IPS-20b (cell line): ENCODE measurements around the gene NRCAM.

ENCODE experiments used
- H3K27ac ChIP-seq: one replicate; pipeline ENCODE4 v1.5.1; 2013; ENCODE audit warnings: low read length
- H3K27me3 ChIP-seq: 2 replicates; pipeline ENCODE4 v1.6.1; 2013; ENCODE audit warnings: mild to moderate bottlenecking, low read length, inconsistent platforms; ENCODE audit not compliant: insufficient read depth
- H3K36me3 ChIP-seq: 2 replicates; pipeline ENCODE4 v1.6.1; 2013; ENCODE audit warnings: low read depth, mild to moderate bottlenecking, inconsistent platforms, low read length, moderate library complexity; ENCODE audit not compliant: insufficient read depth
- H3K4me1 ChIP-seq: 2 replicates; pipeline ENCODE4 v1.6.1; 2013; ENCODE audit warnings: mild to moderate bottlenecking, control low read depth, inconsistent platforms, low read length, moderate library complexity; ENCODE audit not compliant: insufficient read depth
- H3K4me3 ChIP-seq: 2 replicates; pipeline ENCODE4 v1.5.1; 2013; ENCODE audit warnings: mild to moderate bottlenecking, low read length, inconsistent platforms
- H3K9ac ChIP-seq: 2 replicates; pipeline ENCODE4 v1.6.1; 2013; ENCODE audit warnings: low read depth, mild to moderate bottlenecking, inconsistent platforms, low read length, moderate library complexity
- H3K9me3 ChIP-seq: 2 replicates; pipeline ENCODE4 v1.6.1; 2013; ENCODE audit warnings: mild to moderate bottlenecking, low read depth, low read length, inconsistent platforms; ENCODE audit not compliant: insufficient read depth

The NRCAM gene

GRCh38 chr7:108122181-108122580 lies 334.1 kb downstream of the NRCAM start:
- no peaks in the 10 kb centered on the region for H3K4me1 ChIP-seq
- no peak overlapping the region for H3K27ac ChIP-seq
- no peaks in the 10 kb centered on the region for H3K9me3 ChIP-seq
- no peak overlapping the region for H3K4me3 ChIP-seq
- H3K36me3 ChIP-seq, result no peaks in the 10 kb centered on the region
- no peak overlapping the region for H3K9ac ChIP-seq
- H3K27me3 ChIP-seq, result no peaks in the 10 kb centered on the region

GRCh38 chr7:108120933-108121332 lies 335.3 kb downstream of the NRCAM start:
- H3K9ac ChIP-seq, result no peak overlapping the region
- H3K4me1 ChIP-seq, result no peaks in the 10 kb centered on the region
- H3K36me3 ChIP-seq, result no peaks in the 10 kb centered on the region
- no peaks in the 10 kb centered on the region for H3K27me3 ChIP-seq
- H3K9me3 ChIP-seq, result no peaks in the 10 kb centered on the region
- H3K27ac ChIP-seq, result no peak overlapping the region
- H3K4me3 ChIP-seq, result no peak overlapping the region

GRCh38 chr7:108120196-108120595 lies 336.0 kb downstream of the NRCAM start:
- no peaks in the 10 kb centered on the region for H3K36me3 ChIP-seq
- no peak overlapping the region for H3K27ac ChIP-seq
- no peak overlapping the region for H3K9ac ChIP-seq
- H3K9me3 ChIP-seq, result no peaks in the 10 kb centered on the region
- H3K4me3 ChIP-seq, result no peak overlapping the region
- H3K27me3 ChIP-seq, result no peaks in the 10 kb centered on the region
- H3K4me1 ChIP-seq, result no peaks in the 10 kb centered on the region

- Histone ChIP-seq H3K36me3 (no peaks in the 10 kb centered on the region), H3K9ac (no peak overlapping the region), H3K4me3 (no peak overlapping the region), H3K4me1 (no peaks in the 10 kb centered on the region), H3K27me3 (no peaks in the 10 kb centered on the region), H3K27ac (no peak overlapping the region), H3K9me3 (no peaks in the 10 kb centered on the region)
Measured at GRCh38 chr7:108118959-108119358, 337.3 kb downstream of the NRCAM start.

- Histone ChIP-seq H3K4me1 (no peaks in the 10 kb centered on the region), H3K36me3 (no peaks in the 10 kb centered on the region), H3K4me3 (no peak overlapping the region), H3K9ac (no peak overlapping the region), H3K27ac (no peak overlapping the region), H3K27me3 (no peaks in the 10 kb centered on the region), H3K9me3 (no peaks in the 10 kb centered on the region)
Measured at GRCh38 chr7:108114117-108114841, 342.0 kb downstream of the NRCAM start.

GRCh38 chr7:108112683-108113082 lies 343.6 kb downstream of the NRCAM start:
- Histone ChIP-seq H3K27ac (no peak overlapping the region), H3K4me3 (no peak overlapping the region), H3K9ac (no peak overlapping the region), H3K9me3 (no peaks in the 10 kb centered on the region), H3K27me3 (no peaks in the 10 kb centered on the region), H3K36me3 (no peaks in the 10 kb centered on the region), H3K4me1 (no peaks in the 10 kb centered on the region)

- Histone ChIP-seq H3K27ac (no peak overlapping the region), H3K27me3 (no peaks in the 10 kb centered on the region), H3K4me3 (no peak overlapping the region), H3K4me1 (no peaks in the 10 kb centered on the region), H3K9me3 (no peaks in the 10 kb centered on the region), H3K9ac (no peak overlapping the region), H3K36me3 (no peaks in the 10 kb centered on the region)
Measured at GRCh38 chr7:108109221-108109908, 346.9 kb downstream of the NRCAM start.

GRCh38 chr7:108108131-108108530 lies 348.1 kb downstream of the NRCAM start:
- no peak overlapping the region for H3K9ac ChIP-seq
- no peaks in the 10 kb centered on the region for H3K36me3 ChIP-seq
- H3K27me3 ChIP-seq, result no peaks in the 10 kb centered on the region
- no peaks in the 10 kb centered on the region for H3K4me1 ChIP-seq
- H3K27ac ChIP-seq, result no peak overlapping the region
- no peak overlapping the region for H3K4me3 ChIP-seq
- no peaks in the 10 kb centered on the region for H3K9me3 ChIP-seq

- H3K27ac ChIP-seq, result no peak overlapping the region
- no peak overlapping the region for H3K4me3 ChIP-seq
- no peaks in the 10 kb centered on the region for H3K4me1 ChIP-seq
- H3K27me3 ChIP-seq, result no peaks in the 10 kb centered on the region
- no peaks in the 10 kb centered on the region for H3K36me3 ChIP-seq
- no peak overlapping the region for H3K9ac ChIP-seq
- H3K9me3 ChIP-seq, result no peaks in the 10 kb centered on the region
Measured at GRCh38 chr7:108104324-108104723, 351.9 kb downstream of the NRCAM start.

GRCh38 chr7:108103558-108104298 lies 352.5 kb downstream of the NRCAM start:
- H3K27me3 ChIP-seq, result no peaks in the 10 kb centered on the region
- no peaks in the 10 kb centered on the region for H3K4me1 ChIP-seq
- no peaks in the 10 kb centered on the region for H3K36me3 ChIP-seq
- no peak overlapping the region for H3K4me3 ChIP-seq
- no peak overlapping the region for H3K27ac ChIP-seq
- H3K9ac ChIP-seq, result no peak overlapping the region
- H3K9me3 ChIP-seq, result no peaks in the 10 kb centered on the region

GRCh38 chr7:108102671-108103312 lies 353.4 kb downstream of the NRCAM start:
- Histone ChIP-seq H3K9me3 (no peaks in the 10 kb centered on the region), H3K27me3 (no peaks in the 10 kb centered on the region), H3K27ac (no peak overlapping the region), H3K36me3 (no peaks in the 10 kb centered on the region), H3K9ac (no peak overlapping the region), H3K4me3 (no peak overlapping the region), H3K4me1 (no peaks in the 10 kb centered on the region)
